Right forelimb (tissue), 1 donor: ENCODE results near the gene TOMM40L.

Experiments used
- DNase-seq: peaks from one replicate; pipeline ENCODE4 v3.0.0-alpha.2; 2018

Gene TOMM40L

DNA sequence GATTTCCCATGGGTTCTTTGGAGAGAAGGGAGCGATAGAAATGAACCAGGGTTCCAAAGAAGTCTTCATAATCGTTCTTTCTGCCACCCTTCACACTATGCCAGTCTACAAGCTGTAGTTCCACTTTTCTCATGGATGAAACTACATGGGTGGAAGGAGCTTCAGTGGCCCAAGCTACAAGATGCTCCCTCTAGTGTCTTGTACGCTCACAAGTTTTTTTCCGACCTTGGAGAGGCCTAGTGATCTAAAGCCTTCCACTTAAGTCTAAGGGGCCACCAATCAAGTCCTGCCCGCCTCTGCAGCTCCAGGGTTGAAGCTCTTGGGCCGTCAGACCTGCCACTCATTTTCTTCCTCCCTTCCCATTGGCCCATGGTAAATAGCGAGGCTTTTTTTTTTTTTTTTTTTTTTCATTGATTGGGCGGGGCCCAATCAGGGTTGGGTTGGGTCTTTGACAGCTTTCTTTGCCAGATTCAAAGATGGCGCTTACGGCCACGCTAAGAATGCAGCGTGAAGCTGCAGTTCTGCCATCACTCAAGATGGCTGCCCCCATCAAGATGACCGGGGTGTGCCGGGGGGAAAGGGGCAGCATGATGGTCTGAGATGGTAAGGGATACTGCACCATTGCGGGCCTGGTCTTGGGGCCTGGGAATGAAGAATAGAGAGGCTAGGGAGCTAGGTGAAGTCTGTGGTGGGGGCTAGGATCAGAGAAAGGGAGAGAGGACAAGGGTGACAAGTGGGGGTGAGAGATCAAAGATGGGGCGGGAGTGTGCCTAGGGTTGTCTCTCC, at the start of gene TOMM40L:
TOMM40L (plus strand) TSS at position 527 of the 786 bp plus-strand sequence. CDS start 430 bp downstream, outside the sequence.
- peak; percentile 87 for DNase-seq

DNA sequence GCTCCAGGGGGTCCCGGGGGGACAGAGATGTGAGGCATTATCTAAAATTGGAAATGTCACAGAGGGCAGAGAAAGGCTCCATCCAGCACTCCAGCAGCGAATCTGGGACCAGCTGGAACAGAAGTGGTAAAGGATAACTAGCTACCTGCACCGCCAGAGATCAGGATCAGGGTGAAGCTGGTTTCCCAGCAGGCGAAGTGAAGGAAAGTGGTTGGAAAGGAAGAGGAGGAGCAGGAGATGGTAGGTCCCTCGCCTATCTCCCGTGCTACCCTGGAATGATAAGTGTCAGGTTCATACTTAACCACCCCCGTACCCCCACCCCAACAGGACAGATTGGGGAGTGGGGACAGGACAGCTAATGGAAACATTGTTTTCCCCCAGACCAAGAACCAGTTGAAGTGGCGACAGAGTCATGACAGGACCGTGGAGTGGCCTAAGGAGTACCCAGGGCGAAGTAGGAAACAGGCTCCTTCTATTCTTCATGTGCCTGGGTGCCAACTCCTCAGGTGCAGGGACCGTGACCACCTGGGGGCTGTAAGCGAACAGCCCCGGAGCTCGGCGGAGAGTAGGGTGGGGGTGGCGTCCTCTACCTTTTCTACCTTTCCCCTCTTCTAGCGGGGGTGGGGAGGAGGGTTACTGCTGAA, 49.3 kb upstream of the TOMM40L start:
- no peak for DNase-seq

DNA sequence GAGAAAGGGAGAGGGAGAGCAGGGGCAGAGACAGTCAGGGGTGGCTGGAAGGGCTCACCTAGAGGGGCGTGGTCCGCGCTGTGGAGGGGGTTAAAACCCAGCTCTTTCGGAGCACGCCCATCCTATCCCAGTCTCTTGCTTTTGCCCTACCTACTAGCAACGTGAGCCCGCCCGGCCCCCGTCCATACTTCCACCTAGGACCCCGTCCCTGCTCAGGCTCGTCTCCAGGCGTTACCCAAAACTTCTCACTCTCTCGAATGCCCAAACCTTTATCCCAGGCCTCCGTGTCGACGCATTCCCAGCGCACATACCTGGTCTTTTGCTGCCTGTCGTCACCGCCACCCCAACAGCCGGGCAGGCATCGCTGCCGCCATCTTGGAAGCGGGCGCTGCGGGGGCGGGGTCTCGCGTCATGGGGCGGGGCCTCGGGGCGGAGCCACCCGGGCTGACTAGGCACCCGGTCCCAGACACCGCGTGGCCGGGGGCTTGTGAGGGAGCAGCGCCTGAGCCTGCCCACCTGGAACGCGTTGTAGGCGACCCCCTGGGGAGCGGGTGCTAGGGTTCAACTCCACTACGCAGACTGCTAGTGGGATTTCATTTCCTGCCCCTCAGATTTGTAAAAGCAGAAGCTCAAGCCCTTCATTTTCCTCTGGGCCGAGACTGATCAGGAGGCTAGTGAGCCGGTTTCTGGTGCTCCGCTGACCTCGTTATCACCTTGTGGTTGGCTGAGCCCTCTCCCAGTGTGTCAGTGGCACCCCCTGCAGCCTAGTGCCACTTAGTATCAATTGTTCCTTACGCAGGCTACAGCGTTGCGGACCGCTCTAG, 48.5 kb upstream of the TOMM40L start, which contains the start of gene B4GALT3:
B4GALT3 (minus strand) TSS at position 396 of the 824 bp plus-strand sequence. CDS start 1,447 bp downstream, outside the sequence.
- peak; percentile 98 for DNase-seq

DNA sequence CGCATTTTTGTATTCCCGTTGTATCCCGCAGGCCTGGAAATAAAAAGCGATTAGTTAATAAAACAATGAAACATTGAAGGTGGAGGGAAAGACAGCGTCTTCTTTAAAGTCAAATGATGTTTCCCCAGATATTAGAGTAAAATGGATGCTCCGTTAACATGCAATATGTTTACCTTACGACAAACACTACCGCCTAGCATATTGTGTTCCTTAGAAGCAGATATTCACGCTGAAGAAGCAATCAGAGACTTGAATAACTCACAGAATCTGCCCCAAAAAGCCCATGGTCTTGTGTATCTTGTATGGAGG, 48.0 kb upstream of the TOMM40L start:
- no peak for DNase-seq

DNA sequence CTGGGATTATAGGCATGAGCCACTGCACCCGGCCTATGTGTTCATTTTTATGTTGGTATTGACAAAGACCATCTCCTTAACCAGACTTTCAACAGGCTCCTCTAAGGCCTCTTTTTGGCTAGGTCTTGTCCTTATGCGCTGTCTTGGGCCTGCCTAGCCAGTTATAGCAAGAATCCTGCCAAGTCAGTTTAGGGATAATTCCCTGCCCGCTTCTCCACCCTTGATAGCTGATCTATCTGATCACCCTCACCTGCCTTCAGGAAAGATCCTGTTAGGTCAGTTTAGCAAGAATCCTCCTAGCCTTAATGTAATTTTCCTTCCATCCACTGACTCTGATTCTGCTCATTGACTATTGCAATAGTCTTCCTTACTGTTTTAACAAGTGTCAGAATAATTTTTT, 46.2 kb upstream of the TOMM40L start:
- DNase-seq: no peak

DNA sequence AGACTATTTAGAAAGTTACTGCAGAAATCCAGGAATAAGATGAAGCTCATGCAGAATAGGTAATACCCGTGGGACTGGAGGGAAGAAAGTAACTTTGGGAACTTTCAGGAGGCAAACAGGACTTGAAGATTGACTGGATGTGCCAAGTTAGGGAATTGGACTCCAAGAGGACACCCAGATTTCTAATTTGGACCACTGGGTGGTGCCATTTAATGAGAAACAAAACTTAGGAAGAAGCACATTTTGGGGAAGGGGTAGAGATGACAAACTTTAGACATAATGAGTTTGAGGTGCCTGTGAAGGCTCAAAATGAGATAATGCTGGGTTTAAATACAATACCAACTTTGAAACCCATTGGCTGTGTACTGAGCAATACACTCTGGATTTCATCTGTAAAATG, 45.2 kb upstream of the TOMM40L start:
- DNase-seq: no peak

DNA sequence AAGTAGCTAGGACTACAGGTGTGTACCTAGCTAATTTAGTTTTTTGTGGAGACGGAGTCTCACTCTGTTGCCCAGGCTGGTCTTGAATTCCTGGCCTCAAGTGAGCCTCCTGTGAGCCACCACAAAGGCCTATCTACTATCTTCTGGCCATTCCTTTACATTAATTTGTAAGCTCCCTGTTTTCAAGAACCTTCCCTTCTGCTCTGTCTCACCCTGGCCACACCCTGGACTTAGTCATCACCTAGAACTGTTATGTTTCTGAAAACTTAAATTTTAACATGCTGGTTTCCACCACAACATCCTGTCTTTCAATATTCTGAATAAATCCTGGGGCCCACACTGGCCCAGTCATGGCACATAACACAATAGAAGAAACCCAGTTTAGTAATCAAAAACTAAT, 43.6 kb upstream of the TOMM40L start:
- DNase-seq: no peak

DNA sequence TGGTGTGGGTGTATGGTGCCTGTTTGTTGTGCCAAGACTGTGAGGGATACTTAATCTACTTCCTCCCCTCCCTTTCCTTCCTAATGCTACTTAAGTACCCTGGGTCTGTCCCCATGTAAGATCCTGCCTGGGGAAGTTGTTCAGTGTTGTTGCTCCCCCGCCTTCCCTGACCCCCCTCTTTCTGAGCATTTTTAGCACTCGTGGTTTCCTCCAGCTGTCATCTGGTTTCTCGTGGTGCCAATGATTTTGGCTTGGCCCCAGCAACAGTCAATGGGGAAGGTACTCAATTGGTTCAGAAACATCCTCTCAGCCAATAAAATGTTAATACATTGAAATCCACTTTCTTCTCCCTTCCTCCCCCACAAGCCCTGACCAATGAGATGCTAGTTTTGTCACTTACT, 40.6 kb upstream of the TOMM40L start:
- peak; percentile 67 for DNase-seq

DNA sequence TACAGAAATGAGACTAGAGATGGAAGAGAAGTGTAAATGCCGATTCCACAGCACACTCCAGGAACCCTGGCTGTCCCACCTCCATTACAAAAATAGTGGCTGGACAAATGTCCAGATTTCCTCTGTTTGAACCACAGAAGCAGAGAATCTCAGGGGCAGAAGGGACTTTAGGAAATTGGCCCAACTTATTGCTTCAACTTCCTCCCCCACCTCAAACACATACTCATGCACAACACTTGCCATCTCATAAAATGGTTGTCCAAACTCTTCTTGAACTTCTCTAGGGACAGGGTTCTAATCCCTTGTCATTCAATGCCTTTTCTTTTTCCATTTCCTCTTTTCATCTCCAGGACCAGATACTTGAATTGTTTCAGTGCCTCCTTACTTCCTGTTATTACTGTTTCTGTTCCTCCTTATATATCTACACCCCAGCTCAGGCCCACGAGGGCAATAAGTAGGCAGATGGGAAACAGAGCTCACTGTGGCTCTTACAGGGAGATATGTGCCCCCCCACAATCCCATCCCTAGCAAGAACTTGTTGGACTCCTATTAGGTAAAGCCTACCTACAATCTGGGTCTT, 40.0 kb upstream of the TOMM40L start:
- DNase-seq: no peak

DNA sequence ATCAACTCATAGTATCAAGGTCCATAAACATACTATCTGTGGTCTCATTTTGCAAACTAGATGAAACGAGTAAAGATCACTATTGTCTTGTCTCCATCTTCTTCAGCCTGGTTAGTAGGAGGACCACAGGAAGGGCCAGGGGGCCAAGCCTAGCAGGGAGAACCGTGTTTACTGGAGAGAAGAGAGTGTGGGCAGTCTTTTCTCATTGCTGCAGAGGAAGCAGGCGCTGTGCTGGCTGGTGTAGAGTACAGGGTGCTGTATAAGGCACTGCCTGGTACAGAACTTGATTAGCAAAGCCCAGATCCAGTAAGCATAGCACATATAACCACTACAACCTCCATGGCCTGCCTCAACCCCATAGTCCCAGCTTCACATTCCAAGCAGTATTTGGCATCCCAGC, 38.5 kb upstream of the TOMM40L start:
- DNase-seq: no peak

DNA sequence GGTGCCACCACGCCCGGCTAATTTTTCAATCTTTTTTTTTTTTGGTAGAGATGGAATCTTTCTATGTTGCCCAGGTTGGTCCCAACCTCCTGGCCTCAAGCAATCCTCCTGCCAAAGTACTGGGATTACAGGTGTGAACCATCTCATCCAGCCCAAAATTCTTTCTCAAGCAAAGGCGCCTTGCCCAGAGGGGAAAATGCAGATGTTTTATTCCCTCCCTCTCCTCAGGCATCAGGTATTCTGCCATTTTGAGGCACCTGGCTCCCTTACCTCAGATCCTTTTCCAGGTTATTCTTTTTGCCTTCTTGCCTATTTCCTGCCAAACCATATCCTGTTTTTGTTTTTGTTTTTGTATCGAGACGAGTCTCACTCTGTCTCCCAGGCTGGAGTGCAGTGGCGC, 37.5 kb upstream of the TOMM40L start:
- DNase-seq: no peak

DNA sequence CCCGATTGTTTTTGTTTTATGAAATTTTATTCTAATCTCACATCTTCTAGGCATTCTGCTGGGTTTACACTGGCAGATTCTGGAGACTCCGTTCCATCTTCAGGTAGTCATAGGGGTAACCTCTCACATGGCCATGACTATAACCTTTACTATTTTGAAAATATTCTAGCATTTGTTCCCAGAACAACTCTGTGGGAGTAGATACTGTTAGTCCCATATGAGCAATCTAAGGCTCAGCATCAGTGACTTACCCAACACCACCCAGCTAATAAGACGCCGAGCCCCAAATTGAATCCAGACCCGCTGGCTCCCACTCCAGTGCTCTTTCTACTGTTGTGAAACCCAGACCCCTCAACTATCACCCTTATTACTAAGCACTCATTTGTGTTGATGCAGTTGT, 36.8 kb upstream of the TOMM40L start:
- DNase-seq: no peak

DNA sequence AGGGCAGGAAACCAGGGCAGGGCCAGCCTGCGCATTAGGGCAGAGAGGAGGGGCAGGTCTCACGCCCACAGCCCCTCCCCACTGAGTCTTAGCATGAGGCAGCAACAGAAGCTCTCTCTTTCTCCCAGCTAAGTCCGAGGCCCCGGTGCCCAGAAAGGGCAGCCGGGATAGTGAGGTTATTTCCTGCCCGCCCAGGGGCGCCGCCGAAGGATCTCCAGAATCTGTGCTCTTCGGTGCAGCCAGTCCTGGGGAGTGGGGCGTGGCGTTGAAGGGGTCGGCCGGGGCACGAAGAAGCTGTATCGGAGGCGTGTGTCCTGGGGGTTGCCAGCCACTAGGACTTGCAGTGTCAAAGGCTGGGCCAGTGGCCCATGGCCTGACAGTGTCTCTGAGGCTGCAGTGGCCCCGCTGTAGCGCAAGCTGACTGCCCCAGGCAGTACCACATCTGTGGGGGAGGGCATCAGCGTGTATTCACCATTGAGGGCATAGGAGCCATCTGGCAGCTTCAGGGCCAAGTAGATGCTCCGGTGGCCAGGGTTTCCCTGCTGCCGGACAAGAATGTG, 34.8 kb upstream of the TOMM40L start:
- DNase-seq: no peak

DNA sequence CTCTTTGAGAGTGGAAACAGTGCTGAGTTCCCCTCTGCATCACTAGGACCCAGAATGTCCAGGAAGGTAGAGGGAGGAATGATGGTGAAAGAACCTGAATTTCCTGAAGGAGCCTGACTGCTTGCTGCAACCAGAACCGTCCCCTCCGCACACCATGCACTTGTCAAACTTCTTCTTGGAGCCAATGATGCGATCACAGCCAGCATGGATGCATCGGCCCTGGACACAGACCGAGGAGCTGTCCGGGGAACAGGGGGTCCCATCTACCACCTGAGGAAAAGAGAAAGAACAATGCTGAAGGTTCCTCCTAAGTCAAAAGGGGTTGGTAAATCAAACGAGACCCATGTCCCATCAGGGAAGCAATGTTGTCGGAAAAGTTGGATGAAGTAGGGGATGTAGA, 33.9 kb upstream of the TOMM40L start:
- DNase-seq: no peak

DNA sequence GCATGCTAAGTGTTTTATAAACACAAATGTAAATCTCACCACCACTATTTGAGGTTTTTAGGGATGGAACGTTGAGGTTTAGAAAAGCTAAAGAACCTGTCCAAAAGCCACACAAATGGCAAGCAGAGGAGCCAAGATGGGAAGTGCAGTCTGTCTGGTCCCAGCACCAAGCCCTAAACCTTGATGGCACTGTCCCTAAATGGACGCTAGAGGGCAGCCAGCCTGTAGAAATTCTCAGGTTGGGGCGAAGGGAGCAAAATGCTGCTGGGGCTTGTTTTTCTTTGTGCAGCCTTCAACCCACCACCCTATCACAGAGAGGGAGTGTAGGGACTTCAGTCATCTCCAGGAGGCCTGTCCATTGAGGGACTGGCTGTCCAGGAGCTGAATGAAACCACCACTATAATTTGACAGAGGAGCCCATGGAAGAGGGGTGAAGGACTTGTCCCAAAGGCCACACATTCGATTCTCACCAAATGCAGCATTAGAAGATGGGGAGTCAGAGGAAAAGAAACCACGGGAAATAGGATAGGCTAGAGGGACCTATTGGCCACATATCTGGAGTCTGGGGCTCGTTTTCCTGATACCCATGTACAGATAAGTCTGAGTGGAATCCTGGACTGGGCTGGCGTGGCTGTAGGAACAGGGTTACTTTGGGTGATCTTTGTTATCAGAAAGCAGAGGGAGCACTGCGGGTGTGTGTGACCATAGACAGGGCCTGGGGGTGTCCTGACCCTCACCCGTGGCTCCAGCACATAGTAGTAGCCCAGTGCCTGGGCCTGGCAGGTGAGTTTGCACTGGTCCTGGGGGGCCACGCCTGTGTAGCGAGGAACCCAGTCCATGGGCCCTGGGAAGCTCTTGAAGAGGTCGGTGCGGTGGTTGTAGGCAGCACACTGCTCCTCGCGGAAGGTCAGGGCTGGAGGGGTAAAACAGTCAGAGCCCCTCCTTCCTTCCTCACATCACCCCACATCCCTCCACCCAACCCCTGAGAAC, 33.1 kb upstream of the TOMM40L start:
- peak; percentile 69 for DNase-seq

DNA sequence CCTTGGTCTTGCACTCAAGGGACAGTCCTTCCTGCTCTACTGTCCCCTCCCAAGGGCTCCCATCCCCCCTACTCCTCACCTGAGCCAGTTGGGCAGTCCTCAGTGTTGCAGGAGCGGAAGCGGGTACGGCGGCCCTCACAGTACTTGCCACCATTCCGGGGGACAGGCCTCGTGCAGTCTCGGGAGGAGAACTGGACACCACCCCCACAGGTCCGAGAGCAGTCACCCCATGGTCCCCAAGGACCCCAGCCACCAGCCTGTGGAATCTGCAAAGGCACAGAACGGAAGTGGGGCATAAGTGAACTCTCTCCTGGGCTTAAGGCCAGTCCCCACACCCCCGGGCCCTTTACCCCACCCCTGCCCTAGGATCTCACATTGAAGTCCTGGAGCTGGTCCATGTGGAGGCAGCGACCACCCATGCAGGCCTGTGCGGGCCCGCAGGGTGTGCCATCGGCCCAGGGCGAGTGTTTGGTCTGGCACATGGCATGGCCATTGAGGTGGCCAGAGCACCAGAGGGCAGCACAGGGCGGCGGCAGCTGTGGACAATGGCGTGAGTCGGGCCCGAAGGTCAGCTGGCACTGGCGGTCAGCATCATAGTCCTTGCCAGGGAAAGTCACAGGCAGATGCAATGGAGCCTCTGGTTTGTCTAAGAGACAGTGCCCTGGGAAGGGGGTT, 32.2 kb upstream of the TOMM40L start:
- DNase-seq: no peak

DNA sequence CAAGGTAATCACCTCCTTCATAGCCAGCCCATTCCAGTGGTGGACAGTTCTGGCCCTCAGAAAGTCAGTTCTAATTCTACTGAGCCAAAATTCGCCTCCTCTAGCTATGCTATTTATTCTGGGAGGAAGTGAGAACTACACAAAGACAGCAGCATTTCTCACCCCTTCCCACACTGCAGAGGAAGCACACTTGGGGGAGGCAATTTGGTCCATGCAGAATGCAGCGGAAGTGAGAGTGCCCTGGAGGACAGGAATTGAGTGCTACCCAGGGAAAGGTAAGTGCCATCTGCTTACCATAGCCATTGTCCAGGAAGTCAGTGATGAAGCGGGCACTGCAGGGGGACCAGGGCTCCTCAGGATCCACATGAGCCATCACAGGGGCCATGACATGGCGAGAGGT, 30.7 kb upstream of the TOMM40L start:
- DNase-seq: no peak

DNA sequence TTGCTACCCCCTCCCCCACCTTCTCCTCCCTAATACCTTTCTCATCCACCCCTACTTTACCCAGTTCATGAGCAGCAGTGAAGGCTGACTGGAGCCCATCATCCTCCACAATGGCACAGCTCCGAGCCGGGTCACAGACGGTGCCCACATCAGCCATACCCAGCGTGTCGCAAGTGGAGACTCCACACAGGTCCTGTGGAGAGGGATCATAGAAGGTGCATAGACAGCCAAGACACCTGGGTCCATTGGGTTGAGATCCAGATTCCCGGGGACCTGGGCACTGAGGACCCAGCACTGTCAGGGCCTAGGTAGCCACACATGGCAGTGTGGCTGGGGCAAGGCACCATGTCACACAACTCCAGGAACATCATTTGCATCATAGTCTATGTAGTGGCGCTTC, 29.7 kb upstream of the TOMM40L start:
- DNase-seq: no peak

DNA sequence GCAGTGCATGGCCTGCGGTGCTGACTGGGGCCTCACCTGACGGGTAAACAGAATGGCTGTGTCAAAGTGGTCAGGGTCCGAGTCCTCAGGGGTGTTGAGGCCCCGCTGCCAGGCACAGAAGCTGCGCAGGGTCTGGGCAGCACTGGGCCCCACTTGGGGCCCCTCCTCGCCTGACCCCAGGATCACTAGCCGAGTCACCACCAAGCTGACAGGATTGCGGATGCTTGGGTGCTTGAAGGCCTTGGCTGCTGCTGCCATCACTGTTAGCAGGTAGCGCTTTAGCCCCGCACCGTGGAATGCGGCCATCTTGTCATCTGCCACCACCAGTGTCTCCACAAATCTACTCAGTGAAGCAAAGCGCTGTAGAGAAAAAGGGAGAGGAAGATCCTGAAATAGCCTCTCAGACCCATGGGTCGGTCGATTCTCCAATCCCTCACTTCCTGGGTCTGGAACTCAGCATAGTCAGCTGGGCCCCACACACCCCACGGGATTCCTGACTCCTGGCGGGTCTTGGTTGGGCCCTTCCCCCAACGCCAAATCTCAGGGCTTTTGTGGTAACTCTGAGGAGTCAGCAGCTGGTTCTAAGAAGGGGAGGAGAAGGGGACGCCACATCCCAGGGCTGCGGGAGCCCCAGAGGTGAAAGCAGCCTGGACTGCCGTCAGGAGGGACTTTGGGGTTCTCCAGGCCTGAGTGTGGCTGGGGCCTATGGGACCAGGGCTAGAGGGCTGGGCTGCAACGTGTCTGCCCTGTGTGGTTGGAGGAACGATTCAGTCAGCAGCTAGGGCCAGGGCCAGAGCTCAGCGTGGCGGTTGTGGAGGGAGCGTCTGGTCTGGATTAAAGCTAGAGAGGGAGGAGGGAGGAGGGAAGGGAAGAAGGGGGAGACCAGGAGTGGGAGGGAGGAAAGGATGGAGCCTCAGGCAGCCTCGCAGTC, 29.1 kb upstream of the TOMM40L start:
- DNase-seq: peak; percentile 89
